ENCODE measurements around the gene TAOK1.

Gene TAOK1

GRCh38 chr17:29442451-29442850 lies 52.3 kb downstream of the TAOK1 start:
- DNase-seq (ENCODE audit: low read depth), result no peak
- no peak overlapping the region for H3K4me3 ChIP-seq (replicated peaks; ENCODE audit: low read depth, low read length)
- TF ChIP-seq CTCF (IDR thresholded peaks at IDR 0.05; ENCODE audit: low read length, missing control alignments), result no peak

GRCh38 chr17:29443041-29443739 lies 53.0 kb downstream of the TAOK1 start:
- no peak overlapping the region for H3K4me3 ChIP-seq (replicated peaks; ENCODE audit: low read depth, low read length)
- DNase-seq (ENCODE audit: low read depth), result no peak
- TF ChIP-seq CTCF (IDR thresholded peaks at IDR 0.05; ENCODE audit: low read length, missing control alignments), result no peak

- no peak for TF ChIP-seq CTCF (IDR thresholded peaks at IDR 0.05; ENCODE audit: low read length, missing control alignments)
- no peak overlapping the region for H3K4me3 ChIP-seq (replicated peaks; ENCODE audit: low read depth, low read length)
- DNase-seq (ENCODE audit: low read depth), result peak; percentile 52
These were observed 54.4 kb downstream of the TAOK1 start for GRCh38 chr17:29444589-29444988.

GRCh38 chr17:29445844-29446243 lies 55.7 kb downstream of the TAOK1 start:
- no peak for DNase-seq (ENCODE audit: low read depth)
- TF ChIP-seq CTCF (IDR thresholded peaks at IDR 0.05; ENCODE audit: low read length, missing control alignments), result no peak
- H3K4me3 ChIP-seq (replicated peaks; ENCODE audit: low read depth, low read length), result no peak overlapping the region

- no peak for TF ChIP-seq CTCF (IDR thresholded peaks at IDR 0.05; ENCODE audit: low read length, missing control alignments)
- DNase-seq (ENCODE audit: low read depth), result no peak
- no peak overlapping the region for H3K4me3 ChIP-seq (replicated peaks; ENCODE audit: low read depth, low read length)
These were observed 59.9 kb downstream of the TAOK1 start for GRCh38 chr17:29449865-29450671.

GRCh38 chr17:29451121-29451742 lies 61.1 kb downstream of the TAOK1 start:
- TF ChIP-seq CTCF (IDR thresholded peaks at IDR 0.05; ENCODE audit: low read length, missing control alignments), result no peak
- no peak for DNase-seq (ENCODE audit: low read depth)
- no peak overlapping the region for H3K4me3 ChIP-seq (replicated peaks; ENCODE audit: low read depth, low read length)

All from fibroblast of pulmonary artery (primary cell).